H1 (cell line): ENCODE results near the gene ITPRIPL2. TPM values are rescaled to one million over a fixed set of nuclear protein-coding genes. Genes with fewer than 3 reads are reported as not detected.

Experiments used
- BCL11A ChIP-seq, 2 experiments: IDR thresholded peaks; one replicate each; pipeline ENCODE4 v1.6.1; 2011; ENCODE audit warnings: low read depth in 2 of 2, low read length in 2 of 2, mild to moderate bottlenecking in 2 of 2
- KDM1A ChIP-seq: fragments of 200-600, 300-600 bp; sonication (generic); IDR thresholded peaks from 2 replicates; pipeline ENCODE4 v1.7.1; 2016; ENCODE audit warnings: mild to moderate bottlenecking, low read length, borderline replicate concordance
- USF2 ChIP-seq: IDR thresholded peaks from 2 replicates; pipeline ENCODE4 v1.6.1; 2011; ENCODE audit warnings: low read length, improper control_type of control experiment
- polyA plus RNA-seq, 7 experiments: library from polyadenylated mRNA; depleted of rRNA in 3 of 7; stranded (reverse) in 5 of 7; unstranded in 2 of 7; fragments of >200 nt in 5 of 7; fragments of 200-250 nt in 2 of 7; gene quantifications; 1 replicate in 5 of 7; 2 replicates in 1 of 7; 4 replicates in 1 of 7; pipeline versions ENCODE4 v1.2.1 to v1.2.3, GENCODE V29; 2011 to 2013; ENCODE audit warnings: missing spikeins in 2 of 7, mixed read lengths in 2 of 7
- total RNA-seq: library from RNA; stranded (reverse); fragmentation: NEBNext Ultra II Directional; extraction: Animal tissue kit (Norgen Biotek cat#: 25700); gene quantifications from 2 replicates; pipeline ENCODE4 v1.2.1, GENCODE V29; 2021

Gene ITPRIPL2
- total and polyA plus RNA-seq, 2 of the 8 experiments (the other 6 are each of a cell fraction or from before 2014, with no cell fraction given) = 1.1 to 3.4 TPM

- TF ChIP-seq USF2 (no peak), BCL11A (IDR thresholded peaks at IDR 0.05; ENCODE audit: low read depth in 2 of 2, low read length in 2 of 2) (no peak), KDM1A (no peak)
Observed at GRCh38 chr16:19128454-19129200, 14.9 kb downstream of the ITPRIPL2 start (continued).
